ENCODE results near the gene TBL2.
"Not testable (repeated sequence)": the region's sequence is repeated elsewhere in the genome, so short reads cannot be mapped to it uniquely, and the experiment has no call there.

The TBL2 gene

GRCh38 chr7:73613954-73614735 lies 35.8 kb upstream of the TBL2 start:
- ATAC-seq (no peak), DNase-seq (ENCODE audit: low spot score in 2 of 2) (no peak)
- Mint-ChIP-seq H3K4me3 (no peak overlapping the region), H3K9me3 (no peaks in the 10 kb centered on the region), H3K27ac (no peak overlapping the region), H3K4me1 (no peaks in the 10 kb centered on the region), H3K36me3 (no peaks in the 10 kb centered on the region)

GRCh38 chr7:73612598-73613269 lies 34.4 kb upstream of the TBL2 start:
- Mint-ChIP-seq H3K27ac (no peak overlapping the region), H3K9me3 (no peaks in the 10 kb centered on the region), H3K36me3 (no peaks in the 10 kb centered on the region), H3K4me1 (no peaks in the 10 kb centered on the region), H3K4me3 (no peak overlapping the region)
- ATAC-seq (peak; percentile 32), DNase-seq (ENCODE audit: low spot score in 2 of 2) (no peak)

GRCh38 chr7:73611017-73611555 lies 32.7 kb upstream of the TBL2 start:
- DNase-seq (ENCODE audit: low spot score in 2 of 2): no peak
- no peak for ATAC-seq
- no peak overlapping the region for H3K4me3 Mint-ChIP-seq
- no peaks in the 10 kb centered on the region for H3K4me1 Mint-ChIP-seq
- H3K9me3 Mint-ChIP-seq: no peaks in the 10 kb centered on the region
- H3K27ac Mint-ChIP-seq: no peak overlapping the region
- no peaks in the 10 kb centered on the region for H3K36me3 Mint-ChIP-seq

GRCh38 chr7:73610105-73610504 lies 31.7 kb upstream of the TBL2 start:
- Mint-ChIP-seq H3K4me3 (no peak overlapping the region), H3K36me3 (no peaks in the 10 kb centered on the region), H3K9me3 (no peaks in the 10 kb centered on the region), H3K4me1 (no peaks in the 10 kb centered on the region), H3K27ac (peak overlapping the region; percentile 16)
- ATAC-seq (no peak), DNase-seq (ENCODE audit: low spot score in 2 of 2) (no peak)

- H3K4me3 Mint-ChIP-seq; DNase-seq (ENCODE audit: low spot score in 2 of 2); H3K27ac Mint-ChIP-seq; H3K9me3 Mint-ChIP-seq; H3K36me3 Mint-ChIP-seq; ATAC-seq; H3K4me1 Mint-ChIP-seq: not testable (repeated sequence)
Observed at GRCh38 chr7:73607692-73607983, 29.3 kb upstream of the TBL2 start.

- Mint-ChIP-seq H3K36me3 (no peaks in the 10 kb centered on the region), H3K4me1 (no peaks in the 10 kb centered on the region), H3K4me3 (no peak overlapping the region), H3K27ac (no peak overlapping the region), H3K9me3 (no peaks in the 10 kb centered on the region)
- ATAC-seq (peak; percentile 64), DNase-seq (ENCODE audit: low spot score in 2 of 2) (peak; percentile 72 to 80)
Observed at GRCh38 chr7:73606801-73607691, 28.7 kb upstream of the TBL2 start.

GRCh38 chr7:73605601-73606220 lies 27.3 kb upstream of the TBL2 start:
- no peaks in the 10 kb centered on the region for H3K36me3 Mint-ChIP-seq
- no peak overlapping the region for H3K27ac Mint-ChIP-seq
- no peak for DNase-seq (ENCODE audit: low spot score in 2 of 2)
- H3K4me1 Mint-ChIP-seq: no peaks in the 10 kb centered on the region
- no peak overlapping the region for H3K4me3 Mint-ChIP-seq
- H3K9me3 Mint-ChIP-seq: no peaks in the 10 kb centered on the region
- ATAC-seq: no peak

GRCh38 chr7:73602721-73603651 lies 24.6 kb upstream of the TBL2 start:
- H3K36me3 Mint-ChIP-seq: no peaks in the 10 kb centered on the region
- no peak for DNase-seq (ENCODE audit: low spot score in 2 of 2)
- H3K4me3 Mint-ChIP-seq: no peak overlapping the region
- peak; percentile 27 for ATAC-seq
- no peaks in the 10 kb centered on the region for H3K4me1 Mint-ChIP-seq
- no peaks in the 10 kb centered on the region for H3K9me3 Mint-ChIP-seq
- H3K27ac Mint-ChIP-seq: no peak overlapping the region

- Mint-ChIP-seq H3K27ac (no peak overlapping the region), H3K36me3 (no peaks in the 10 kb centered on the region), H3K4me1 (no peaks in the 10 kb centered on the region), H3K9me3 (no peaks in the 10 kb centered on the region), H3K4me3 (no peak overlapping the region)
- no peak for DNase-seq (ENCODE audit: low spot score in 2 of 2)
- ATAC-seq: no peak
Observed at GRCh38 chr7:73599916-73600315, 21.5 kb upstream of the TBL2 start.

GRCh38 chr7:73599151-73599882 lies 20.9 kb upstream of the TBL2 start:
- Mint-ChIP-seq H3K9me3 (no peaks in the 10 kb centered on the region), H3K36me3 (no peaks in the 10 kb centered on the region), H3K4me1 (no peaks in the 10 kb centered on the region), H3K27ac (no peak overlapping the region), H3K4me3 (no peak overlapping the region)
- DNase-seq (ENCODE audit: low spot score in 2 of 2) (no peak), ATAC-seq (no peak)

GRCh38 chr7:73597978-73598782 lies 19.8 kb upstream of the TBL2 start:
- no peak for DNase-seq (ENCODE audit: low spot score in 2 of 2)
- Mint-ChIP-seq H3K9me3 (no peaks in the 10 kb centered on the region), H3K4me3 (no peak overlapping the region), H3K36me3 (no peaks in the 10 kb centered on the region), H3K27ac (peak overlapping the region; percentile 1), H3K4me1 (peaks cover 6% of the 10 kb centered on the region)
- ATAC-seq: peak; percentile 31

GRCh38 chr7:73596191-73597065 lies 18.0 kb upstream of the TBL2 start:
- H3K27ac Mint-ChIP-seq: no peak overlapping the region
- H3K9me3 Mint-ChIP-seq: no peaks in the 10 kb centered on the region
- ATAC-seq (no peak), DNase-seq (ENCODE audit: low spot score in 2 of 2) (no peak)
- no peak overlapping the region for H3K4me3 Mint-ChIP-seq
- H3K36me3 Mint-ChIP-seq: no peaks in the 10 kb centered on the region
- H3K4me1 Mint-ChIP-seq: peaks cover 7% of the 10 kb centered on the region
